Heart right ventricle (tissue), 16 donors: ENCODE results near the gene RNF208. TPM values are rescaled to one million over a fixed set of nuclear protein-coding genes. Genes with fewer than 3 reads are reported as not detected.

Experiments used
- ATAC-seq, 8 donors: fragments of 200-7000 bp; cut with Tn5 transposase; one replicate each; pipeline ENCODE4 v1.9.1; 2020; ENCODE audit warnings: mild to moderate bottlenecking in 8 of 8, moderate library complexity in 8 of 8, moderate number of reproducible peaks in 1 of 8
- DNase-seq, 2 donors: peaks; one replicate each; pipeline ENCODE4 v3.0.0-alpha.2; 2020
- H3K27ac ChIP-seq, 10 donors: fragments of 200-600 bp; sonication (generic) in 2 of 10; one replicate each; pipeline versions ENCODE4 v1.5.0 to v1.8.0; 2020 to 2022; ENCODE audit warnings: mild to moderate bottlenecking in 3 of 10
- H3K27me3 ChIP-seq, 7 donors: fragments of 200-600 bp; one replicate each; pipeline ENCODE4 v1.8.0; 2021 to 2022; ENCODE audit warnings: mild to moderate bottlenecking in 2 of 7
- H3K36me3 ChIP-seq, 9 donors: fragments of 200-600 bp; sonication (generic) in 1 of 9; one replicate each; pipeline versions ENCODE4 v1.5.0 to v1.8.0; 2020 to 2022; ENCODE audit warnings: mild to moderate bottlenecking in 2 of 9
- H3K4me1 ChIP-seq, 9 donors: fragments of 200-600 bp; sonication (generic) in 1 of 9; one replicate each; pipeline versions ENCODE4 v1.5.0 to v1.8.0; 2020 to 2022; ENCODE audit warnings: mild to moderate bottlenecking in 4 of 9
- H3K4me3 ChIP-seq, 10 donors: fragments of 200-600 bp; sonication (generic) in 2 of 10; one replicate each; pipeline versions ENCODE4 v1.5.0 to v1.8.0; 2020 to 2022; ENCODE audit warnings: mild to moderate bottlenecking in 7 of 10, moderate library complexity in 2 of 10
- H3K9me3 ChIP-seq, 11 donors: fragments of 200-600 bp in 10 of 11; sonication (generic) in 2 of 11; one replicate each; pipeline versions ENCODE4 v1.5.0 to v1.8.0; 2013 to 2022; ENCODE audit warnings: mild to moderate bottlenecking in 2 of 11, control low read depth in 1 of 11, moderate library complexity in 1 of 11
- CTCF ChIP-seq, 9 donors: fragments of 200-600 bp; sonication (generic) in 2 of 9; IDR thresholded peaks; one replicate each; pipeline versions ENCODE4 v1.5.0 to v1.8.0; 2021 to 2022; ENCODE audit warnings: antibody characterized with exemption in 9 of 9, mild to moderate bottlenecking in 5 of 9, moderate library complexity in 1 of 9
- WGBS, 2 donors: extraction: QIAGEN DNeasy Blood & Tissue Kit; methylation state at CpG; one replicate each; pipeline ENCODE4 v1.1.7; 2013; ENCODE audit warnings: inconsistent platforms in 1 of 2; 5-methylcytosine and 5-hydroxymethylcytosine counted together
- intact Hi-C, 10 donors: fragments of 100-400 bp; cut with DNase I; formaldehyde crosslinking; loops; one replicate each; pipeline versions ENCODE4 v1.11.1 to v1.14.2; 2022
- polyA plus RNA-seq, 2 donors: library from polyadenylated mRNA; stranded (reverse); fragments of 200-250 nt; gene quantifications; one replicate each; pipeline ENCODE4 v1.2.3, GENCODE V29; 2013
- total RNA-seq, 10 donors: library from RNA; stranded (reverse); fragmentation: NEBNext Ultra II Directional in 3 of 10; extraction: Animal tissue kit (Norgen Biotek cat#: 25700) in 3 of 10; gene quantifications; one replicate each; pipeline versions ENCODE4 v1.2.1 to v1.2.4, GENCODE V29; 2021 to 2023
- donor health status: Arrhythmogenic right ventricular cardiomyopathy.
- donor health status: ischemic (EF 13 %, LVEDD 7.1; RV severe dilation, severe dysfunction).
- donor health status: healthy with polysubstance abuse.
- donor health status: DM: no; HTN: yes; CAD: no.
- donor health status: DM: no; HTN: no; CAD: no.
- donor health status: ischemic (EF 25% LVEDD 6.9; RV normal size, moderate dysfunction).
- donor health status: ischemic (EF 25% LVEDD 5.7; RV mildly dilated, moderate dysfunction).
- donor health status: healthy.
- donor health status: DM: yes; HTN: yes; CAD: no.
- donor health status: Ischemic cardiomyopathy.
- donor health status: ischemic (EF 35%, LVEDD 5.7; RV mildly dilated, moderate dysfunction).
- donor health status: nonischemic (EF 11% LVEDD 7.7; RV severe dilation, severe dysfunction).
- donor health status: DM: yes; HTN: yes; CAD: no.
- donor health status: PGD.
- donor health status: ischemic (EF 29% LVEDD 5.4; RV normal size, mild dysfunction).
- donor health status: nonischemic (EF 23%, LVEDD 6.1; RV moderate dilation, normal function).

The RNF208 gene
- total and polyA plus RNA-seq, 12 donors = 14.2 to 83.8 (median 24.1) TPM

GRCh38 chr9:137250329-137251193 lies 28.5 kb upstream of the RNF208 start:
- DNase-seq = no peak
- no peak for TF ChIP-seq CTCF (IDR thresholded peaks at IDR 0.05)
- Histone ChIP-seq H3K27ac (peak overlapping the region in 5 of 10 donors; percentile 43 to 58 (median 51)), H3K27me3 (no peaks in the 10 kb centered on the region), H3K9me3 (no peaks in the 10 kb centered on the region), H3K4me1 (peaks cover 5 to 37% (median 22%) of the 10 kb centered on the region in 9 donors), H3K36me3 (no peaks in the 10 kb centered on the region), H3K4me3 (no peak overlapping the region)
- ATAC-seq = peak in 5 of 8 donors; percentile 0 to 35 (median 16)
- 35 to 42% methylated on average over 17 to 18 of the region's 18 CpGs for WGBS, 2 donors
- intact Hi-C loops = no loop called here

- TF ChIP-seq CTCF (IDR thresholded peaks at IDR 0.05) = no peak
- ATAC-seq = no peak
- no peak overlapping the region for H3K4me3 ChIP-seq
- H3K4me1 ChIP-seq = peaks cover 0 to 40% (median 22%) of the 10 kb centered on the region in 9 donors
- peaks cover 0 to 13% (median 7%) of the 10 kb centered on the region in 9 donors for H3K36me3 ChIP-seq
- DNase-seq = no peak
- no peaks in the 10 kb centered on the region for H3K27me3 ChIP-seq
- intact Hi-C loops = no loop called here
- no peak overlapping the region for H3K27ac ChIP-seq
- H3K9me3 ChIP-seq = no peaks in the 10 kb centered on the region
- 85 to 87% methylated on average over 6 of the region's 6 CpGs for WGBS, 2 donors
Measured at GRCh38 chr9:137247916-137248175, 25.8 kb upstream of the RNF208 start.

GRCh38 chr9:137247135-137247915 lies 25.3 kb upstream of the RNF208 start:
- no peak for TF ChIP-seq CTCF (IDR thresholded peaks at IDR 0.05)
- H3K27me3 ChIP-seq = no peaks in the 10 kb centered on the region
- WGBS, 2 donors = 77 to 78% methylated on average over 20 of the region's 20 CpGs
- no peak overlapping the region for H3K27ac ChIP-seq
- DNase-seq = no peak
- peaks cover 3 to 45% (median 28%) of the 10 kb centered on the region in 9 donors for H3K4me1 ChIP-seq
- H3K36me3 ChIP-seq = peaks cover 0 to 18% (median 8%) of the 10 kb centered on the region in 9 donors
- no peaks in the 10 kb centered on the region for H3K9me3 ChIP-seq
- intact Hi-C loops = no loop called here
- ATAC-seq = no peak
- no peak overlapping the region for H3K4me3 ChIP-seq

- peaks cover 3 to 47% (median 32%) of the 10 kb centered on the region in 9 donors for H3K4me1 ChIP-seq
- intact Hi-C loops = no loop called here
- H3K36me3 ChIP-seq = peaks cover 0 to 26% (median 12%) of the 10 kb centered on the region in 9 donors
- H3K4me3 ChIP-seq = no peak overlapping the region
- 93 to 95% methylated on average over 25 of the region's 25 CpGs for whole genome bisulfite sequencing, 2 donors
- no peak for TF ChIP-seq CTCF (IDR thresholded peaks at IDR 0.05)
- no peaks in the 10 kb centered on the region for H3K9me3 ChIP-seq
- ATAC-seq (no peak), DNase-seq (no peak)
- no peak overlapping the region for H3K27ac ChIP-seq
- no peaks in the 10 kb centered on the region for H3K27me3 ChIP-seq
Measured at GRCh38 chr9:137245450-137246421, 23.7 kb upstream of the RNF208 start.
